ENCODE measurements around the gene MSS51.
"Not testable (repeated sequence)": the region's sequence is repeated elsewhere in the genome, so short reads cannot be mapped to it uniquely, and the experiment has no call there.

Gene MSS51

DNA sequence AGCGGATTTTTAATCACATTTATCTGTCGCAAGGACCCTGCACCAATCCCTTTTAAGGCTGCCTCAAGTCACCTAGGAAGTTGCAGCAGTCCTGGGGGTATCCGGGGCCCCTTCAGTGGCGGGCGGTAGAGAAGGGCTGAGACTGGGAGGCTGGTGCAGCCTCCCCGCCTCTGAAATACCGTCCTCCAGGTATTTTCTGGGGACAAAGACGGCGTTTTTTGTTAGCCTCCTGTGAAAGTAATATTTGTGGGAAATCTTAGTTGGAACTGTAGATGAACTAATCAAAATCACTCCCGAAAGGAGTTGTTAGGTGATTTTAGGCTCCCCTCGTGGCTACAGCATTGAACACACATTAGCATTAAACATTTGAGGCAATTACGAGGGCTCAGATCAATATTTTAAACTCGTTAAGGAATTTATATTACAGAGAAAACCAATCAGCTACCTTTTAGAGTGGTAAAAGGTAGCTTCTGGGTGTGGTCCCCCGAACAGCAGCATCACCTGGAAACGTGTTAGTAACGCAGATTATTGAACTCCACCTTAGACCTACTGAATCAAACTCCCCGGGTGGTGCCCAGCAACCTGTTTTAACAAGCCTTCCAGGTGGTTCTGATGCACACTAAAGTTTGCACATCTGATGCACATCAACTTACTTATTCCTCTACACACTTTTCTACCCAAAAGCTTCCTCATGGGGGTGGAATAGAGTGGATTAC is 19.0 kb downstream of the MSS51 start:
- peak; percentile 3 for DNase-seq (ENCODE audit: low spot score)

DNA sequence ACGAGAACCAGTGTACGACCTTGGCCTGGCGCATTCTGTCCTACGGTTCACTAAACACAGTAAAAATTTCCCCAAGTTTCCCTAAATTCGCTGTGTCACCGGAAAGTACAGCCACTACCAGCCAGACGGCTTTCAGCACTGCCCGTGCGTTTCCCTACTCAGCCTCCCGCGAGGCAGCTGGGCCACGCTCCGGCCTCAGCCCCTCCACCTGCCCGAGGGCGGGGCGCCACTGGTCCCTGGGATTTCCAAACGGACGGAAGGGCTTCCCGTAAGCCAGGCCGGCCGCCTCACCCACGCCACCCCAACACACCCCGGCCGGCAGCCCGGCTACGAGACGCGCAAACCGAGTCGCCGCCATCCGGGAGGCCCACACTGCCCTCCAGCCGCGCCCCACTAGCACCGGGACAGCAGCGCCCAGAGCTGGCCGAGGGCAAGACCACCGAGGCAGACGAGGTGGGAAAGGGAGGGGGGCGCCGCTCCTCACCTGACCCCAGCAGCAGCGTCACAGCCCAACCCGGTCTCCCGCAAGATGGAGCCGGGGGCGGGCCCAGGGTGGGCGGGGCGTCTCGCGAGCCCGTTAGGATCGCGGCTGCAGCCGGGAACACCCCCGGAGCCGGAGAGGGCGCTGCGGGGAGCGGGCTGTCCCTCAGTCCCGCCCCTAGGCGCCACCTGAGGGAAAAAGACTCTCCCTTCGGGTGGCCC is 19.7 kb downstream of the MSS51 start, which contains the start of gene ANXA7:
Gene ANXA7, minus strand, starts transcription at position 531 of the 702 bp plus-strand sequence. CDS start 13,202 bp downstream, outside the sequence.
- peak; percentile 85 for DNase-seq (ENCODE audit: low spot score)

- peak; percentile 67 for DNase-seq (ENCODE audit: low spot score)
These were observed 20.2 kb downstream of the MSS51 start for GRCh38 chr10:73413108-73413527.

- DNase-seq (ENCODE audit: low spot score): no peak
These were observed 22.5 kb downstream of the MSS51 start for GRCh38 chr10:73410897-73411296.

- DNase-seq (ENCODE audit: low spot score): no peak
These were observed 24.3 kb downstream of the MSS51 start for GRCh38 chr10:73408978-73409521.

- no peak for DNase-seq (ENCODE audit: low spot score)
These were observed 25.3 kb downstream of the MSS51 start for GRCh38 chr10:73408061-73408460.

DNA sequence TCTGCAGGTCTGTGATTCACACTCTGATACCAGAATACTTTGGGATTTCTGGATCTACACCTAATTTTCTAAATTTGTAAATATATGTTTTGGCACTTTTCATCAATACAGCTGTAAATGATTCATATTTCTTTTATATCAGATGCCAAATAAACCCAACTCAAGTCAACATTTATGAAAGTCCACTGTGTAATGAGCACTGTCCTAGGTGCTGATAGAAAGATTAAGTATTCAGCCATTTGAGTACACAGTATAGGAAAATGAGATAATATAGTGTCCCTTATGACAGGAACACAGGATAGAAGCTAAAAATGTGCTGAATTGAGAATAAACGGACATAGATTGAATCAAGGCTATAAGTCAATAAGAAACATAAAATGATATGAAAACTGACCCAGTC is 25.9 kb downstream of the MSS51 start:
- DNase-seq (ENCODE audit: low spot score): no peak

DNA sequence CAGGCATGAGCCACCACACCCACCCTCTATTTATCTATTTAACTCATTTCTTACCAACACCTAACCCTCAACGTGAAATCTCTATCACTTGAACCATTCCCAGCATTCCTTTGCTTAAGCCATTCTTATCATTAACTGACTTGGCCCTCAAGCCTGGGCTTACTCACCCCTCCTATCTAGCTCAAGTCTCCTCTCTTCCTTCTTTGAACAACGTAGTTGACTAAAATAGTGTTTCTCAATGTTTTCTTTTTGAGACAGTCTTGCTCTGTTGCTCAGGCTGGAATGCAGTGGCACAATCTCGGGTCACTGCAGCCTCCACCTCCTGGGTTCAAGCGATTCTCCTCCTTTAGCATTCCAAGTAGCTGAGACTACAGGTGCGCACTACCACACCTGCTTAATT is 26.5 kb downstream of the MSS51 start:
- no peak for DNase-seq (ENCODE audit: low spot score)

DNA sequence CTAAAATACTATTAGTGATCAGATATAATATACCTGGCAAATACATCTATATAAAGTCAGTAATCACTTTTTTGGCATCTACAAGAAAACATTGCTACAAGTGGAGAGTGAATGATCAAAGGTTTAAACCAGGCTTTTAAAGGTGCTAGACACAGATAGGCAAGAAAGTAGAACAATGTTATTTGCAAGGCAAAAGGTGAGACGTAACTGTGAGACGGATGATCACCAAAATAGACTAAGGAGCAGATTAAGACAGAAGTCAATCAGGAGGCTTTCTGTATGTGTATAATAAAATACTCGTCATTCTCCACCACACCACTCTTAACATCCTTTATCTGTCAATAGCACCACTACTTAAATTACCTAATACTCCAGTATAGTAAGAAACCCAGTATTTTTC is 27.8 kb downstream of the MSS51 start:
- DNase-seq (ENCODE audit: low spot score): no peak

GRCh38 chr10:73404690-73405089 is 28.7 kb downstream of the MSS51 start:
- DNase-seq (ENCODE audit: low spot score): no peak

GRCh38 chr10:73401636-73402035 is 31.7 kb downstream of the MSS51 start:
- no peak for DNase-seq (ENCODE audit: low spot score)

DNA sequence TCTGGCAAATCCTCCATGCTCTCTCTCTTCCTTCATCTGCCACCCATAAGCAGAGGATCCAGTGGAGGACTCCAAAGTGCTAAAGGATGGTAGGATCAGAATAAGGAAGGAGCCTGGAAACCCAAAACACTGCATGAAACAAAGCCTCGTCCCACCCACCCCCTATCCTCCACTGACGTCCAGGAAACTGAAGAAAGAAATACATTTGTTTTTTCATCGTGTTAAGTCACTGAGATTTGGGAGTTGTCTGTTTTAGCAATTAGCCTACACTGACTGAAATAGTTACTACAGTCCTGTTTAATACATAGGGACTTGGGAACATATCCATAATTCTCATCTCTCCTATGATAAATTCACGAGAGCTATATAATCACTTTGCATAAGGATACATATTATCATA is 34.3 kb downstream of the MSS51 start:
- no peak for DNase-seq (ENCODE audit: low spot score)

GRCh38 chr10:73398024-73398423 is 35.3 kb downstream of the MSS51 start:
- no peak for DNase-seq (ENCODE audit: low spot score)

- DNase-seq (ENCODE audit: low spot score): not testable (repeated sequence)
These were observed 39.0 kb downstream of the MSS51 start for GRCh38 chr10:73394325-73394724.

DNA sequence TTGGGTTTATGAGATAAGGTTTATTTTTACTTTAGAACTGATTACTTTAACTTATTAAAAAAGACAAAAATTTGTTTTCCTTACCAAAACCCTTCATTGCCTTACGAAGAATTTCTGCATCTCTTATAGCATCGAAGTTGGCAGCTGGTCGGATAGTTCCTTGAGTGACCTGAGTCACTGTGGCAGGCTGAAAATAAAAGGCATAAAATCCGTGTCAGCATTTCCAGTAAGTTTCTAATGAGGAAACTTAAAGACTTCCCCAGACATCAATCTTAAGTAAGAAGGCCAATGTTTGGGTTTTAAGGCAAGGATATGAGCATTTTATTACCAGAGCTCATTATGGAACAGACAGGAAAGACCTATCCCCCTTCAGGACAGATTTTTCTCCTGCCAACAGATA is 45.1 kb downstream of the MSS51 start:
- no peak for DNase-seq (ENCODE audit: low spot score)

GRCh38 chr10:73386583-73386982 is 46.8 kb downstream of the MSS51 start:
- DNase-seq (ENCODE audit: low spot score): no peak

GRCh38 chr10:73379064-73379748 is 54.2 kb downstream of the MSS51 start:
- no peak for DNase-seq (ENCODE audit: low spot score)

DNA sequence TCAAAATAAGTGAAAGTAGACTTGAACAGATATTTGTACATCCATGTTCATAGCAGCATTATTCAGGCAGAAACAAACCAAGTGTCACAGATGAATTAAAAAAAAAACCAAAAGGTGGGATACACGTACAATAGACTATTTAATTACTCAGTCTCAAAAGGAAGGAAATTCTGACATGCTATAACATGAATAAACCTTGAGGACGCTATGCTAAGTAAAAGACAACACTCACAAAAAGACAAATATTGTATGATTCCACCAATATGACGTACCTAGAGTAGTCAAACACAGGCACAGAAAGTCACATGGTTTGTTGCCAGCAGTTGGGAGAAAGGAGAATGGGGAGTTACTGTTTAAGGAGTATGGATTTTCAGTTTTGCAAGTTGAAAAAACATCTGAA is 56.7 kb downstream of the MSS51 start:
- DNase-seq (ENCODE audit: low spot score): no peak
